NT2/D1 (cell line): ENCODE results near the gene NABP1.

Experiments
- DNase-seq: peaks from one replicate; pipeline ENCODE4 v3.0.0-alpha.2; 2011; ENCODE audit warnings: low read depth, low spot score
- H3K27me3 ChIP-seq: 2 replicates; pipeline ENCODE4 v1.6.0; 2011; ENCODE audit warnings: mild to moderate bottlenecking; ENCODE audit not compliant: insufficient read length, insufficient read depth
- H3K36me3 ChIP-seq: 2 replicates; pipeline ENCODE4 v1.6.1; 2011; ENCODE audit warnings: mild to moderate bottlenecking, low read length, mixed read lengths; ENCODE audit not compliant: insufficient read depth, insufficient read length
- H3K4me1 ChIP-seq: 2 replicates; pipeline ENCODE4 v1.5.1; 2011; ENCODE audit not compliant: insufficient read depth, insufficient read length
- H3K4me3 ChIP-seq: 2 replicates; pipeline ENCODE4 v1.5.1; 2011; ENCODE audit warnings: low read depth; ENCODE audit not compliant: insufficient read length
- H3K9ac ChIP-seq: 2 replicates; pipeline ENCODE4 v1.6.0; 2011; ENCODE audit warnings: low read depth; ENCODE audit not compliant: insufficient read length
- H3K9me3 ChIP-seq: 2 replicates; pipeline ENCODE4 v1.5.1; 2011; ENCODE audit warnings: mild to moderate bottlenecking, low read length; ENCODE audit not compliant: insufficient read depth
- SUZ12 ChIP-seq: IDR thresholded peaks from 2 replicates; pipeline ENCODE4 v1.6.1; 2011; ENCODE audit not compliant: insufficient read length, insufficient read depth; ENCODE audit errors: extremely low read depth
- YY1 ChIP-seq: IDR thresholded peaks from 2 replicates; pipeline ENCODE4 v1.6.1; 2011; ENCODE audit not compliant: insufficient read length, insufficient read depth
- ZNF274 ChIP-seq: IDR thresholded peaks from 2 replicates; pipeline ENCODE4 v1.6.1; 2011; ENCODE audit warnings: mild to moderate bottlenecking, low read depth, low read length

NABP1 gene

DNA sequence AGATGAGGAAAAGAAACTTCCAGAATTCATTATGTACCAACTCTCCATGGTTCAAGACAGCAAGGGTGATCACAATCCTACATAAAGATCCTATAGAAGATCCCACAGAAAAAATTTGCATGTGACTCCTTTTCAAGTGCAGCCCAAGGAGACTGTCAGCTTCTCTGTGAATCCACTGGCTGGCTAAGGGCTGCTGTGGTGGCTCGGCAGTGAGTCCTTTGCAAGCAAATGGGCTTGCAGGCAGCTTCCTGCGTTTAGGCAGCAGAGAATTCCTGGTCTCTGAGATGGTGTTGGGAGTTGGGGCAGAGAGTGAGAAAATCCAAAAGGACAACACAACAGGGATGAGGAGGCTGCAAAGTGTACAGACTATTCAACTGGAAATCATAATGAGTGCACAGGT lies 43.4 kb downstream of the NABP1 start:
- H3K4me3 ChIP-seq: no peak overlapping the region
- no peaks in the 10 kb centered on the region for H3K27me3 ChIP-seq
- TF ChIP-seq SUZ12: no peak
- no peak for TF ChIP-seq ZNF274
- no peak for TF ChIP-seq YY1
- no peaks in the 10 kb centered on the region for H3K36me3 ChIP-seq
- peak; percentile 46 for DNase-seq
- H3K9ac ChIP-seq: no peak overlapping the region
- no peaks in the 10 kb centered on the region for H3K9me3 ChIP-seq
- H3K4me1 ChIP-seq: no peaks in the 10 kb centered on the region

GRCh38 chr2:191724015-191724414 lies 46.1 kb downstream of the NABP1 start:
- no peak overlapping the region for H3K4me3 ChIP-seq
- no peaks in the 10 kb centered on the region for H3K9me3 ChIP-seq
- TF ChIP-seq YY1: no peak
- no peak for TF ChIP-seq SUZ12
- TF ChIP-seq ZNF274: no peak
- no peaks in the 10 kb centered on the region for H3K36me3 ChIP-seq
- H3K4me1 ChIP-seq: no peaks in the 10 kb centered on the region
- no peak for DNase-seq
- no peak overlapping the region for H3K9ac ChIP-seq
- H3K27me3 ChIP-seq: no peaks in the 10 kb centered on the region

DNA sequence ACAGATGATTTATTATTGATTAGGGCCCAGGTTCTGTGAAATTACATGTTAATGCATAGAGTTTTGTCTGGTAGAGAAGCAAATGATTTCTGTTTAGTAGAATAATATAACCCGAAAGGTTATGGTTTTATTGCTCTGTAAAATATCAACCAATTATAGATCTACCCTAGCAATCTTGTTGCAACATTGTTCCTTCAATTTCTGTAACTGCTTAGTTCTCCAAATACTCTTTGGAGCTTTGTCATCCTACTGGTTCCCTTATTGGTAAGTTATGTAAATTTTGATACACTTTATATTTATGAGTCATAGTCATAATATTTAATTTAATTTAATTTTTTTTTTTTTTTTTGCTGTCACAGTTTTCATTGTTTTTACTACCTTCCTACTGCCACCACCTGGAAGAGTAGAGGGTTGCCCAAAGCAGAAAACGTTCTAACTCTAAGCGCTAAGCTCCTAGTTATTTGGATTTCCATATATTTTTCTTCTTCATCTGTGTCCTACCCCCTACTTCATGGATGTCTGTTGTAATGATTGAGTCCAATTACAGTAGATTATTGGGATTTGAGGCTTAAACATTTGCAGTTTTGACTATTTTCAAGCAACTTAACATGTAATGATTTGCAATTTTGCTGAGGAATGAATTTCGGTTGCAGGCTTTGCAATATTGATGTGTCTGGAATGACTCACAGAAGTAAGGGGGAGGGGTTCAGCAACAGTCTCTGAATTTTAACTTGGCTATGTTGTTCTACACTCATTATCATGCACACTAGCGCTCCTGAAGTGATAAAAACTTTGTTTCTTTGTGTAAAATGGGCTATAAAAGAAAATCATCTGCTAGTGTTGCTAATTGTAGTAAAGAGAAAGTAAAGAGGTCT lies 51.1 kb downstream of the NABP1 start:
- Histone ChIP-seq H3K36me3 (no peaks in the 10 kb centered on the region), H3K9me3 (no peaks in the 10 kb centered on the region), H3K27me3 (no peaks in the 10 kb centered on the region), H3K9ac (no peak overlapping the region), H3K4me3 (no peak overlapping the region), H3K4me1 (no peaks in the 10 kb centered on the region)
- DNase-seq: no peak
- TF ChIP-seq SUZ12 (no peak), YY1 (no peak), ZNF274 (no peak)

- no peaks in the 10 kb centered on the region for H3K27me3 ChIP-seq
- no peak overlapping the region for H3K4me3 ChIP-seq
- H3K9ac ChIP-seq: no peak overlapping the region
- no peaks in the 10 kb centered on the region for H3K36me3 ChIP-seq
- TF ChIP-seq SUZ12: no peak
- no peak for TF ChIP-seq YY1
- no peak for TF ChIP-seq ZNF274
- DNase-seq: no peak
- no peaks in the 10 kb centered on the region for H3K4me1 ChIP-seq
- no peaks in the 10 kb centered on the region for H3K9me3 ChIP-seq
Observed at GRCh38 chr2:191730263-191730662, 52.3 kb downstream of the NABP1 start.
